Stimulated activated CD4-positive, alpha-beta T cell treated with anti-CD3 and anti-CD28 coated beads, Interleukin-1b, Interleukin-23, amount 100 ng/mL, for 48 hours (primary cell): ENCODE data around the gene EPS8L3.
"Not testable (repeated sequence)": the region's sequence is repeated elsewhere in the genome, so short reads cannot be mapped to it uniquely, and the experiment has no call there.

Source experiments
- DNase-seq: peaks from one replicate; pipeline ENCODE4 v3.0.0-alpha.2; 2020

The EPS8L3 gene

DNA sequence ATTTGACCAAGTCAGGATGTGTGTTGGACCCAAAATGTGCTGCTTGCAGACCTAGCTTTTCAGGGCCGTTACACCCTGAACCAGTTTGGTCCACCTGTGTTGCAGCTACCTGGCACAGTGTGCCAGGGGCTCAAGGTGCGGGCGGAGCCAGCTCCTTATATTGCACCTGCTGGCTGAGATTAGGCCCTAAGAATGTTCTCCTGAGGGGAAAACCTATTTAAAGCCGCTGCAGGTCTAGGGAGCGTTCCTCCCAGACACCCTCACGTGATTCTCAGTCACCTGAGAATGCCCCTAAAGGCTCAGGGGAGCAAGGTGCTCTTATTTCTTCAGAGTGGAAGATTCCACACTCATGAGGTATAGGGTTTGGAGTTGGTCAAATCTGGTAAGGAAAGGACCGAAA is 34.9 kb downstream of the EPS8L3 start:
- no peak for DNase-seq

DNA sequence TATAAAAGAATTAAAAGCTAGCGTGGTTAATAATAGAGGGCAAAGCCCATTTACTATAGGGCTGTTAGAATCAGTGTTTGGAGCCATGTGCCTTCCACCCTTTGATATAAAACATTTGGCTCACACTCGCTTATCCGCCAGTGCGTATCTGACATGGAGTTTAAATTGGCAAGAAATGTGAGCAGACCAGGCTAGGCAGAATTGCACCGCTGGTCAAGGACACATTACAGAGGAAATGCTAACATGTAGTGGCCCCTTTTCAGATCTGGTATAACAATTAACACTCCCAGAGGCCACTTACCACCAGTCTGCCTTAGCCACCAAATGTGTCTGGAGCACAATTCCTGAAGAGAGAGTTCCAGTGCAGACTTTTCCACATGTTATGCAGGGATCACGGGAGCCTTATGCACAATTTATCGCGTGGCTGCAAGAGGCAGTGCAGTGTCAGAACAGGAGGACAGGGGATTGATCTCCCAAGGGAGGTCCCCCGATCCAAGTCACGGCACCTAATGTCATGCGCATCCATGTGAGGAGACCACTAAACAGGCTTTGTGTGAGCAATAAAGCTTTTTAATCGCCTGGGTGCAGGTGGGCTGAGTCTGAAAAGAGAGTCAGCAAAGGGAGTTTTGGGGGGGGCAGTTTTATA is 36.9 kb downstream of the EPS8L3 start:
- DNase-seq: no peak

DNA sequence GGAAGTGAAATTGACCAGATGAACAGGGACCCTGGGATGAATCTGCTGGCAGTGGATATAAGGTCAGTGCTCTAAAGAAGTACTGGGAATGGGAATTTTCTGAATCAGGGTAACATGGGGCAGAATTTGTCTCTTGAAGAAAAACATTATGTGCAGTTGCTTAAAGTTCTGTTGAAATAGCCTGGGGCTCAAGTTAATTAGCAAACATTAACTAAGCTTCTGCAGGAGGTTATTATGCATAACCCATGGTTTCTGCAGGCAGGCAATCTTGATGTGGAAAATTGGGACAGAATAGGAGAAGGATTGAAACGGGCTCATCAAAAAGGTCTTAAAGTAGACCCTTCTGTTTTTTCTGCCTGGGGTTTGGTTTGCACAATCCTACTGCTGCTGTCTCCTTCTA is 37.7 kb downstream of the EPS8L3 start:
- DNase-seq: no peak

DNA sequence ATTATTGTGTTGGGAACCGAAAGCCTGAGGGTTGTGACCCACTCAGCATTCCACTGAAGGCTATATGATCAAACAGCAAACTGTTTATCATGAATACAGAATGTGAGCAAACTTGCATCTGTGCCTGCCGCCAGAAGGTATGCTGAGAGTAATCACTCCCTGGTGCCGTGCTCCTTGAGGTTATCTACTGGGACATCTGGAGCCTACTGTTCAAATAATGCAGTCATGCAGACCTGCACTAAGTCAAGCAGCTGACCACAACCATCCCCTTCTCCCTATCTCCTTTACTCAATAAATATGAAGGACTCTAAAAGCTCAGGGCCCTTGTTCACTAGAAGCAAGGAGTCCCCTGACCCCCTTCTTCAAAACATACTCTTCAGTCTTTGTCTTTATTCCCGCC is 38.2 kb downstream of the EPS8L3 start:
- DNase-seq: no peak

DNA sequence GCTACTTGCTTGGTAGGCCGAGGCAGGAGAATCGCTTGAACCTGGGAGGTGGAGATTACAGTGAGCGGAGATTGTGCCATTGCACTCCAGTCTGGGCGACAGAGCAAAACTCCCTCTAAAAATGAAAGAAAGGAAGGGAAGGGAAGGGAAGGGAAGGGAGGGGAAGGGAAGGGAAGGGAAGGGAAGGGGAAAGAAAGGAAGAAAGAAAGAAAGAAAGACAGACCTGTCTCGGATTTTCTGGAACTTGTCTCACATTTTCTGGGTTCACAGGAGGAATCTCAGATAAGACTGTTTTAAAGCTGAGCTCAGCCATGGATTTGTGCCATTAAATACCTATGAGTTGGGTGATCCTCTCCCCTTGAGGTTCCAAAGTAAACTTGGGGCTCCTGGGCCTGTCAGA is 38.8 kb downstream of the EPS8L3 start:
- DNase-seq: no peak

DNA sequence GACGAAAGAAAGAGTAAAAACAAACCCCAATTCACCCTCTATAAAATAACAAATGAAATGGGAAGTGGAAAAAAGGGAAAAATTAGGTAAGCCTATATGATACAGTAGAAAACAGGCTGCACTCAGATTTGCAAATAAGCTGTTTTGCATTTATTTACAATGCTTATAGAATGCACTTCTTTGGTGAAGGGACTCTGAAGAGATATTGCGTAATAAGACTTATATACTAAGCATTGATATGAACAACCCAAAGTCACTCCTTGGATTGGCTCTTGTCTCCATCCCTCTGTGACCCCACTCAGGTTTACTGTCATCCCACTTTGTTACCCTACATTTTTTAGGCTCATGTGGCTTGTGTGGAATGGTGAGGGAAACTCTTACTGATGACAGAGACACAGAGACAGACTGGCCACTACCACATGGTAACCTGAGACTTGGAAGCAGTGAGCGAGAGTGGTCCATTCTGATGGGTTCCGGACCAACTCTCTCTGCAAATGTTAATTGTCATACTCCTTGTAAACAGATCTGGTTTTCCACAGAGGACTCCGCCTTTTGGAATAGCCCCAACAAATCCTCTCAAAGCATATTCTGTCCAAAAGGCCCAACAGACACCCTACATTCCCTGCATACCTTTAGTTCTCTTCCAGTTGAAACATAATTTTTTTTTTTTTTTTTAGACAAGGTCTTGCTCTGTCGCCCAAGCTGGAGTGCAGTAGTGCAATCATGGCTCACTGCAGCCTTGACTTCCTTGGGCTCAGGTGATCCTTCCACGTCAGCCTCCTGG is 40.6 kb downstream of the EPS8L3 start:
- no peak for DNase-seq

DNA sequence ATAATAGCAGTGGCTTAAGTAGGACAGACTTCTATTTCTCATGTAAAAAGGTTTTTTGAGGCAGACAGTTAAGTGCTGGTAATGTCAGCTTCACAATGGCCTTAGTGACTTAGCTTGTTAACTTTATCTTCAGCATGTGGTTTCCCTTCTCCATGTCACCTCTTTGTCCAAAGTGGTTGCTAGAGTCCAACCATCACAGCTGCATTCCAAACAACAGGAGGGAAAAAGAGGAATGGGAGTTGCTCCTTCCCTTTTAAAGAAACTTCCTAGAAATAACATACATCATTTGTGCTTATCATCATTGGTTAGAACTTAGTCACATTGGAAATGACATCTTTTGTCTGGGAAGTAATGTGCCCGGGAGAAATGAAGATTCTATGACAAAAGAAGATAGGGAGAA is 41.8 kb downstream of the EPS8L3 start:
- no peak for DNase-seq

DNA sequence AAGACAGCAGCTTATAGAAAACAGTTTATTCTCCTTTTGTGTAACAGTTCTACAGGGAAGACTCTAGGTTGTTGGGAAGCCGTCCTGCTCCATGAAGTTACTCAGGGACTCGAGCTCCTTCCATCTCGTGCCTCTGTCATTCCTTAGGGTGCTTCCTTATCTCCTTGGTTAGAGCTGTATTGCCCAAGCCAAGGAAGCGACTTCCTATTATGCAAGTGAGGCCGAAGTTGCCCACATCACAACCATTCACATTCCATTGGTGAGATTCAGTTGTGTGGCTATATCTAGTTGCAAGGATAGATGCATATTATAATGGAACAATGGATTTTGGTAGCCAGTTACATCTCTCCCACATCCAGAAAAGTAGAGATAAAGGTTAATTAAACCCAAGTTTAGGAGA is 42.7 kb downstream of the EPS8L3 start:
- no peak for DNase-seq

DNA sequence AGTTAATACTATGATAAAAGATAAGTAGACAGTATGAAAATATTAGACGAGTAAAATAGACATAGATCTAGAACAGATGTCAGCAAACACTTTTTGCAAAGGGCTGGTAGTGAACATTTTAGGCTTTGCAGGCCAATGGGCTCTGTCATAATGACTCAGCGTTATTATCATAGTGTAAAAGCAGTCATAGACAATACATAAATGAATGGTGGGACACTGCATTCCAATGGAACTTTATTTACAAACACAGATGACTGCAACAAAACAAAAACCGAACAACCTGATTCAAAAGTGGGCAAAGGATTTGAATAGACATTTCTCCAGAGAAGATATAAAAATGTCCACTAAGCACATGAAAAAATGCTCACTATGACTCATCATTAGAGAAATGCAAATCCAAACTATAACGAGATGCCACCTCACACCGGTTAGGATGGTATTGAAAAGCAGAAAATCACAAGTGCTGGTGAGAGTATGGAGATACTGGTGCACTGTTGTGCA is 44.3 kb downstream of the EPS8L3 start:
- DNase-seq: no peak

DNA sequence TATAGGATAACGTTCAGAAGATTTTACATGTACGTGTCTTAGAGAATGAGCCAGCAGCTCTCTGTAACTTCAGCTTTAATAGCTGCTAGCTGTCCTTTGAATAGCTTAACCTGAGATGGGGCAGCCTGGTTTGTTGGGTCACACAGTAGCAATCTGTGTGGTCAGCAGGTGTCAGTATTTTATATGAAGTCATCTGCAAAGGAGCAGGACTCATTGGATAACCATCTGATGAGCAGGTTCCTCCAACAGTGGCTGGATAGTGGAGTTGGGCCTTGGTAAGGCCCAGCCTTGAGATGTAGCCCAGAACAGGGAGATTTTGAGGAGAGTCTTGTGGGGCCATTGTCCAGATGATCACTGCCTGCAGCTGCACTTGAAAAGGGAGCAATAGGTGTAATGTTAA is 45.2 kb downstream of the EPS8L3 start:
- DNase-seq: no peak

DNA sequence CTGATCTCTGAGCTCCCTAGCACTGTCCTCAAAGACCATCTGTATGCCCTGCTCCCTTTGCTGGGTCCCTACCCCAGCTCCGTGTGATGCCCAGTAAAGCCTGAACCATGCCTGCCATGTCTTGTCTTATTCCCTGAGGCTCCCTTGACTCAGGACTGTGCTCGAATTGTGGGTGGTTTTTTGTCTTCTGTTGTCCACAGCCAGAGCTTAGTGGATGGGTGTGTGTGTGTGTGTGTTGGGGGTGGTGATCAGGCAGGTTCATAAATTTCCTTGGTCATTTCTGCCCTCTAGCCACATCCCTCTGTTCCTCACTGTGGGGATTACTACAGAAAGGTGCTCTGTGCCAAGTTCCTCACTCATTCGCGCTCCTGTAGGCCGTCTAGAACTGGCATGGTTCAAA is 46.0 kb downstream of the EPS8L3 start:
- DNase-seq: no peak

DNA sequence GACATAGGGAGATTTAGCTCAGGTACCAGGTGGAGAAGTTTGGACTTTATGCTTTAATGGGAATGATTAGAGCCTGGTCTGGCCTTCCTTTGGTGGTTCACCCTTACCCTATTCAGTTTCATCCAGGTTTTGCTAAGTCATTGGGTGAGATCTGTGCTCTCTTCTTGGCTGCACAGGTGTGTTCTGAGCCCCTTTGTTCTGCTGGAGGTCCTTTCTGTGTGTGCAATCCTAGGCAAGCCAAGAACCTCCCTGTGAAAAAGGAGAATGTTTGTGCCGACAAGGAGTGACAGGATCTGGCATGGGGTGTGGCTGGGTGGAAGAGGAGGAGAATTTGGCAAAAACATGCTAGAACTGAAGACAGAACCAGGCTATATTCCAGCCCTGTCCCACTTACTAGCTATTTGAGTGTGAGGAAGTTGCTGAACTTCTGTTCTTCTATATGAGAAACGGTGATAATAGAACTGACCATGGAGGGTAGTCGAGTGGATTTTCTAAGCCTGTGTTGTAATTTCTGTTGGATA is 47.1 kb downstream of the EPS8L3 start:
- no peak for DNase-seq

DNA sequence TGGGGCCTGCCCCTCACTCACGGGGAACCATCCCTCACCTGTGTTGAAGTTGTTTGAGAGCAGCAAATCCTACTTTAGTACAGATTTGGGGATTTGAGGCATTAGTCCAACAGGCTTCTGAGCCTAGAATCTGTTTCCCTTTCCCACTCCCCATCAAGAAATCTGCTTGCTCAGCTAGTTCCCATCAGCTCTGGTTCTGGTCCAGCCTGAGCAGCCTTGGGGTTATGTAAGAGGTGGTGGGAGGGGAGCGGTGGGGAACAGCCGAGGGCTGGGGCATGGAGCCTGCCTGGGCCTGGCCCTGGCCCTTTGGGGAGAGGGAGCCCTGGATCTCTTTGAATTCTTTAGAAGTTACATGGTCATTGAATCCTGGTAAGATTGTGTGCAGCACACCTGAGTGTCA is 47.6 kb downstream of the EPS8L3 start:
- no peak for DNase-seq

DNA sequence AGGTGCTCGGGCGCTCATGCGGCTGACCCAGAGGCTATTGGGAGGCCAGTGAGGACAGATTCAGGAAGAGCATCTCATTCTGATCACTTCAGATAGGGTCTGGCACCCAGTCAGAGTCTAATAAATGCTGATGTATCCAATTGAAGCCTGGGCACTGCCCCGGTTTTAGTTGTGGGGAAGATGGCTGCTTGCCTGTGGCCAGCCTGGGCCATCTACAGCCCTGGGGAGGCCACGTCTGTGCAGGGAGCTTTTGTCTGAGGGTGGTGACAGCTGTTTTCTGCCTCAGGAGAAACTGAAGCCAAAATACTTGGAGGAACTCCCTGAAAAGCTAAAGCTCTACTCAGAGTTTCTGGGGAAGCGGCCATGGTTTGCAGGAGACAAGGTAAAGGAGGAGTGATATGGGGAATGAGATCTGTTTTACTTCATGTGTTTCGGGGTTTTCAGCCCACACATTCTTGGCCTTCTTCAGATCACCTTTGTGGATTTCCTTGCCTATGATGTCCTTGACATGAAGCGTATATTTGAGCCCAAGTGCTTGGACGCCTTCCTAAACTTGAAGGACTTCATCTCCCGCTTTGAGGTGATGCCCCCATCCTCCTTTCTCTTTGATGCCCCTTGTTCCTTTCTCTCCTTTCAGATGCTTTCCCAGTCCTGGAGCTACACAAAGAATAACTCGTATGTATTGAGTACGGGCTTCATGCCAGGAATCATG is 48.9 kb downstream of the EPS8L3 start:
- no peak for DNase-seq

DNA sequence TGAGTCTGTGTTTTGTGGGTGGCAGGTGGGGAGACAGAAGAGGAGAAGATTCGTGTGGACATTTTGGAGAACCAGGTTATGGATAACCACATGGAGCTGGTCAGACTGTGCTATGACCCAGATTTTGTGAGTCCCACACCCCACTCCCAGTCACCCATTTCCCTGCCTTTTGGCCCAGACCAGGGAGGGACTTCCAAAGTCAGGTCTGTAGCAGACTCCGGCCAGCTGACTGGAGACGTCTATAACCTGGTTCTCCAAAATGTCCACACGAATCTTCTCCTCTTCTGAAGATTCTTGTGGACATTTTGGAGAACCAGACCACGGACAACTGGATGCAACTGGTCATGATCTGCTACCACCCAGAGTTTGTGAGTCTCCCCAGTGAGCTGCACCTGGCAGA is 50.1 kb downstream of the EPS8L3 start:
- DNase-seq: no peak

DNA sequence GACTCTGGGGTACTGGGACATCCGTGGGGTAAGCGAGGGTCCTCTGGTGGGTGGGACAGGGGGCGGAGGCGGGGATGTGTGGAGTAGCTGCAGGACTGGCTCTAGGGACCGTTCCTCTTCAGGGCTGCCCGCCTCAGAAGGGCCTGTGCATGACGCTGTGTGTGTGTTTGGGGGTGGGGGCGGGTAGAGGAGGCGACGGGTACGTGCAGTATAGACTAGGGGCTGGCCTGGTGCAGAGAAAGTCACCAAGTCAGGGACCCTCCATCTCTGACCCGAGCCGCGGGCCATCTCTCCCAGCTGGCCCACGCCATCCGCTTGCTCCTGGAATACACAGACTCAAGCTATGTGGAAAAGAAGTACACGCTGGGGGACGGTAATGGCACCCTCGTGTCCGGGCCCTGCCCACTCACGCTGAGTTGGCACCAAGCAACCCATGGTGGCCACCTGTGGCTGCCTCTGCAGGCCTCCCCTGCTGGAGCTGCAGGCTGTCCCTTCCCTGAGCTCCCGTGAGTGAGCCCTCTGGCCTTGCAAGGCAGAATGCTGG is 51.3 kb downstream of the EPS8L3 start:
- no peak for DNase-seq

DNA sequence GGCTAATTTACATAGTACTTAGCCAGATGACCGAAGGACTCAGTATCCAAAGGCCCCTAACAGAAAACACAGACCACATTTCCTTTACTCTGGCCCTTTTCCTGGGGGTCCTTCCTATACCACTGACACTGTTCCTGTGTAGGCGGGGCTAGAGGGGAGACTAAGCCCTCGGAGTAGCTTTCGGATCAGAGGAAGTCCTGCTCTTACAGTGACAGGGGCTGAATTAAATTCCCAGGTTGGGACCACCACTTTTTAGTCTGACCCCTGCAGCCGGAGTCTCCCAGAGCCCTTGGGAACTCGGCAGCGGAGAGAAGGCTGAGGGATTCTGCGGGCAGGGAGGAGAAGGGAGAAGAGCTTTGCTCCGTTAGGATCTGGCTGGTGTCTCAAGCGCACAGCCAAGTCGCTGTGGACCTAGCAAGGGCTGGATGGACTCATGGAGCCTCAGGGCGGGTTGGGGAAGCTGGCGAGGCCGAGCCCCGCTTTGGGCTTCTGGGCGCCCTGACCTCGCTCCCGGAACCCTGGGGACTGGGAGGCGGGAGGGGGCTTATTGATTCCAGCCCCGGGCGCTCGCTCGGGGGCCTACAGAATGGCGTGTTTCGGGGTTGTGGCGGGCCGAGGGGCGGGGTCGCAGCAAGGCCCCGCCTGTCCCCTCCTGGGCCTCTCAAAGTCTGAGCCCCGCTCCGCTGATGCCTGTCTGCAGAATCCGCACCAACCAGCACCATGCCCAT is 52.0 kb downstream of the EPS8L3 start, which contains the start of gene GSTM5:
Gene GSTM5 (plus strand): TSS at position 659 of the 728 bp plus-strand sequence. CDS start 62 bp downstream, at position 721.
- DNase-seq: not testable (repeated sequence)

DNA sequence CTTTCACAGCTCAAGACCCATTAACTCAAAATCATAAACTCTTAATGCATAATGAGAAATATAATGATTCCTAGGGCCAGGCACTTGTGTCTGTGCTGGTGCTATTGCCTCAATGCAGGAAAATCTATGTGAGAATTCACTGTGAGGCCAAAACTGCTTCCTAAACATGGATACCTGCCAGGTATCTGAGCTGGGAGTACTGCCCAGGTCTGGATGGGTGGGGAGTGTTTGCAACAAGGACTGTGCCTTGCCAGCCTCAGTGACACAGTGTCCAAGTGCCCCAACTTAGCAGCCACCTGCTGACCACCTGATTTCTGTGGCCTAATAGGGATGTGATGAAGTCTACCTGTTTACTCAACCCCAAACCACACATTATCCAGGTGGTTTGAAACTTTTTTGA is 53.9 kb downstream of the EPS8L3 start:
- not testable (repeated sequence) for DNase-seq

DNA sequence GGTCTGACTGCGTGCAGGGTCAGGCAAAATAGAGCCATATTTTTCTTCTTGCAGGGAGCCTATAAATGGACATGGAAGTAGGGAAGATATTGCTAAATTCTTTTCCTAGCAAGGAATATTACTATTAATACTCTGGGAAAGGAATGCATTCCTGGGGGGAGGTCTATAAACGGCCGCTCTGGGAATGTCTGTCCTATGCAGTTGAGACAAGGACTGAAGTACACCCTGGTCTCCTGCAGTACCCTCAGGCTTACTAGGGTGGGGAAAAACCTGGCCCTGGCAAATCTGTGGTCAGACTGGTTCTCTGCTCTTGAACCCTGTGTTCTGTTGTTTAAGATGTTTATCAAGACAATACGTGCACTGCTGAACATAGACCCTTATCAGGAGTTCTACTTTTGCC is 54.8 kb downstream of the EPS8L3 start:
- not testable (repeated sequence) for DNase-seq

DNA sequence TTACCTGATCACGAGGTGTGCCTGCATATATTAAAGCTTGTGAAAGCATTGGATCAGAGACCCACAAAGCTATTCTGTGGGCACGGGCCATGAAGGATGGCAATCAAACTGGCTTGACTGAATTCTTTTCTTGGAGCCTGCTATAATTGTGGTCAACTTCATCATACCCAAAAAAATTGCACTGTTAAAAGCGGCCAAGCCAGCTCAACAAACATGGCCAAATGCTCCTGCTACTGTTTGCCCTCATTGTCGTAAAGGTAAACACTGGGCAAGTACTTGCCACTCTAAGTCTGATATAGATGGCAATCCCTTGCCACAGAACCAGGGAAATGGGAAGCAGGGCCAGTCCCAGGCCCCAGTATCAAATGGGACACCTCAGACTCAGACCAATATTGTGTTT is 58.3 kb downstream of the EPS8L3 start:
- no peak for DNase-seq

DNA sequence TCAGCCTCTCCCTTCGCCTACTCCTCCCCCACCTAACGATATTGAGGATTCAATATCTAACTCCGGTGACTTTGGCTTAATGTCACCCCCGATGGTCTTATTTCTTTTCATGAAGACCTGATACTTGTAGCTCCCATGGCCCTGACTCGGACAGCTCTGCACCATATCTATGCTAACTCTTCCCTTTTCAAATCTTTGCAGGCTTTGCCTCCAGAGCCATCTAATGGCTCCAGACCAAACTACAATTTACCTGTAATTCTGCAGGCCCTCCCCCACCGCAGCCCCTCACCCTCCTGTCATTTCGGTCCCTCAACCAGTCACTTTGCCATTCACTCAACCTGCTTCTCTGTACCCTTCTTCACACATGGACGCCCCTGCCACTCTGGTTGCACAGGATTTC is 59.5 kb downstream of the EPS8L3 start:
- no peak for DNase-seq

DNA sequence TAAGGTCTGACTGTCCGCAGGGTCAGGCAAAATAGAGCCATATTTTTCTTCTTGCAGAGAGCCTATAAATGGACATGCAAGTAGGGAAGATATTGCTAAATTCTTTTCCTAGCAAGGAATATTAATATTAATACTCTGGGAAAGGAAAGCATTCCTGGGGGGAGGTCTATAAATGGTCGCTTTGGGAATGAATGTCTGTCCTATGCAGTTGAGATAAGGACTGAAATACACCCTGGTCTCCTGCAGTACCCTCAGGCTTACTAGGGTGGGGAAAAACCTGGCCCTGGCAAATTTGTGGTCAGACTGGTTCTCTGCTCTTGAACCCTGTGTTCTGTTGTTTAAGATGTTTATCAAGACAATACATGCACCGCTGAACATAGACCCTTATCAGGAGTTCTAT is 60.8 kb downstream of the EPS8L3 start:
- not testable (repeated sequence) for DNase-seq
